Adrenal gland (tissue), 12 donors: ENCODE results near the gene MPPED1. TPM values are rescaled to one million over a fixed set of nuclear protein-coding genes. Genes with fewer than 3 reads are reported as not detected.

Experiments
- DNase-seq, 7 donors: peaks; one replicate each; pipeline ENCODE4 v3.0.0-alpha.2; 2019 to 2020
- H3K27ac ChIP-seq, 5 donors: fragments of 200-600 bp; sonication (generic) in 4 of 5; 1 replicate in 3 of 5; 2 replicates in 2 of 5; pipeline versions ENCODE4 v1.5.1 to v1.8.0; 2016 to 2020; ENCODE audit warnings: mild to moderate bottlenecking in 1 of 5
- H3K27me3 ChIP-seq: fragments of 200-600 bp; 2 replicates; pipeline ENCODE4 v1.8.0; 2021
- H3K36me3 ChIP-seq, 2 donors: fragments of 200-600 bp; replicated peaks in 1 of 2; 1 replicate in 1 of 2; 2 replicates in 1 of 2; pipeline versions ENCODE4 v1.5.1 to v1.8.0; 2018 to 2022
- H3K4me1 ChIP-seq, 2 donors: fragments of 200-600 bp; replicated peaks in 1 of 2; 1 replicate in 1 of 2; 2 replicates in 1 of 2; pipeline versions ENCODE4 v1.5.1 to v1.8.0; 2018 to 2021
- H3K4me3 ChIP-seq, 4 donors: fragments of 200-600 bp; sonication (generic) in 3 of 4; one replicate each; pipeline ENCODE4 v1.5.1; 2016 to 2018
- H3K9me3 ChIP-seq, 3 donors: fragments of 200-600 bp; sonication (generic) in 1 of 3; replicated peaks in 1 of 3; 1 replicate in 2 of 3; 2 replicates in 1 of 3; pipeline versions ENCODE4 v1.5.1 to v1.8.0; 2016 to 2021
- CTCF ChIP-seq, 6 experiments: fragments of 450-650 bp in 4 of 6; fragments of 200-600 bp in 2 of 6; sonication (generic) in 1 of 6; IDR thresholded peaks; 1 replicate in 5 of 6; 2 replicates in 1 of 6; pipeline versions ENCODE4 v1.5.1 to v1.8.0; 2016 to 2021; ENCODE audit warnings: antibody characterized with exemption in 6 of 6, mild to moderate bottlenecking in 2 of 6, moderate library complexity in 1 of 6
- POLR2A ChIP-seq, 2 donors: fragments of 450-650 bp; IDR thresholded peaks; one replicate each; pipeline ENCODE4 v1.6.1; 2017; ENCODE audit warnings: antibody characterized with exemption in 2 of 2, mild to moderate bottlenecking in 2 of 2, moderate library complexity in 1 of 2
- WGBS, 4 donors: extraction: QIAGEN DNeasy Blood & Tissue Kit in 2 of 4; methylation state at CpG; one replicate each; pipeline versions ENCODE4 v1.1.5 to v1.1.7; 2013 to 2017; 5-methylcytosine and 5-hydroxymethylcytosine counted together
- intact Hi-C, 2 donors: fragments of 100-400 bp; cut with DNase I; formaldehyde crosslinking; loops; one replicate each; pipeline versions ENCODE4 v1.14.1 to v1.15.0; 2022 to 2023
- polyA plus RNA-seq, 3 donors: library from polyadenylated mRNA; stranded (reverse); fragments of 200-250 nt in 2 of 3; fragments of 350-450 nt in 1 of 3; fragmentation: Illumina TruSeq in 1 of 3; extraction: RNeasy Lipid Tissue Mini Kit (QIAGEN cat#74804) in 1 of 3; gene quantifications; one replicate each; pipeline ENCODE4 v1.2.3, GENCODE V29; 2013 to 2014
- total RNA-seq, 9 donors: library from RNA; depleted of rRNA in 4 of 9; stranded (reverse); fragments of >200 nt in 4 of 9; fragments of 120-200 nt in 1 of 9; fragmentation: NEBNext Ultra II Directional in 1 of 9; extraction: Animal tissue kit (Norgen Biotek cat#: 25700) in 1 of 9; gene quantifications; one replicate each; pipeline versions ENCODE4 v1.1.0 to v1.2.4, GENCODE V29; 2013 to 2023
- donor health status: healthy with polysubstance abuse.
- donor health status: Bipolar disorder and iron deficiency.
- donor health status: DM: yes; HTN: yes; CAD: no.
- donor health status: DM: no; HTN: no; CAD: no.
- donor health status: DM: no; HTN: no; CAD: no.
- donor health status: DM: yes; HTN: yes; CAD: no.

The MPPED1 gene
- total and polyA plus RNA-seq, 12 donors = 0.07 to 0.44 (median 0.11) TPM; not detected in 8

GRCh38 chr22:43402128-43402527 lies 9.7 kb upstream of the MPPED1 start:
- TF ChIP-seq POLR2A (IDR thresholded peaks at IDR 0.05) (no peak), CTCF (IDR thresholded peaks at IDR 0.05) (no peak)
- Histone ChIP-seq H3K27me3 (peaks cover 2% of the 10 kb centered on the region), H3K4me1 (no peaks in the 10 kb centered on the region), H3K9me3 (no peaks in the 10 kb centered on the region), H3K27ac (no peak overlapping the region), H3K4me3 (no peak overlapping the region), H3K36me3 (no peaks in the 10 kb centered on the region)
- intact Hi-C loops = no loop called here
- DNase-seq = no peak
- 50 to 76% (median 72%) methylated on average over 1 of the region's 1 CpG for WGBS, 4 donors

GRCh38 chr22:43404673-43405385 lies 7.0 kb upstream of the MPPED1 start:
- intact Hi-C loops = no loop called here
- no peak for DNase-seq
- TF ChIP-seq CTCF (IDR thresholded peaks at IDR 0.05) (no peak), POLR2A (IDR thresholded peaks at IDR 0.05) (no peak)
- H3K36me3 ChIP-seq = no peaks in the 10 kb centered on the region
- WGBS, 4 donors = 76 to 82% (median 79%) methylated on average over 6 to 15 of the region's 15 CpGs
- H3K4me3 ChIP-seq = no peak overlapping the region
- peaks cover 7% of the 10 kb centered on the region for H3K27me3 ChIP-seq
- H3K27ac ChIP-seq = no peak overlapping the region
- H3K9me3 ChIP-seq = no peaks in the 10 kb centered on the region
- no peaks in the 10 kb centered on the region for H3K4me1 ChIP-seq

- H3K4me1 ChIP-seq = no peaks in the 10 kb centered on the region
Observed at GRCh38 chr22:43406186-43406790, 5.5 kb upstream of the MPPED1 start.

GRCh38 chr22:43407591-43407990 lies 4.2 kb upstream of the MPPED1 start:
- H3K4me1 ChIP-seq = no peaks in the 10 kb centered on the region

More at GRCh38 chr22:43406186-43406790, 5.5 kb upstream of the MPPED1 start:
- Histone ChIP-seq H3K27me3 (peaks cover 15% of the 10 kb centered on the region), H3K4me3 (no peak overlapping the region), H3K9me3 (no peaks in the 10 kb centered on the region), H3K27ac (no peak overlapping the region), H3K36me3 (no peaks in the 10 kb centered on the region)
- 77 to 86% (median 81%) methylated on average over 6 to 12 of the region's 12 CpGs for WGBS, 4 donors
- no peak for DNase-seq
- no peak for TF ChIP-seq POLR2A (IDR thresholded peaks at IDR 0.05)
- no peak for TF ChIP-seq CTCF (IDR thresholded peaks at IDR 0.05)
- intact Hi-C loops = no loop called here

More at GRCh38 chr22:43407591-43407990, 4.2 kb upstream of the MPPED1 start:
- 42 to 89% (median 62%) methylated on average over 3 to 4 of the region's 4 CpGs for WGBS, 4 donors
- intact Hi-C loops = no loop called here
- peaks cover 18% of the 10 kb centered on the region for H3K27me3 ChIP-seq
- H3K4me3 ChIP-seq = no peak overlapping the region
- H3K9me3 ChIP-seq = no peaks in the 10 kb centered on the region
- H3K36me3 ChIP-seq = no peaks in the 10 kb centered on the region
- no peak for DNase-seq
- no peak overlapping the region for H3K27ac ChIP-seq
- TF ChIP-seq POLR2A (IDR thresholded peaks at IDR 0.05) (no peak), CTCF (IDR thresholded peaks at IDR 0.05) (no peak)
